ENCODE data around the gene HPSE2.

The HPSE2 gene

GRCh38 chr10:98627711-98628110, 607.9 kb downstream of the HPSE2 start:
- DNase-seq (ENCODE audit: low read depth, low spot score) = no peak
- in situ Hi-C loops (cut with HindIII; ENCODE audit: low sequenced_read_pairs) = no loop called here
- no peak for TF ChIP-seq CTCF (IDR thresholded peaks at IDR 0.05; ENCODE audit: low read depth, low read length)
- H3K4me3 ChIP-seq (ENCODE audit: low read depth, low read length) = no peak overlapping the region

GRCh38 chr10:98624963-98625362, 610.7 kb downstream of the HPSE2 start:
- H3K4me3 ChIP-seq (ENCODE audit: low read depth, low read length) = no peak overlapping the region
- no peak for DNase-seq (ENCODE audit: low read depth, low spot score)

GRCh38 chr10:98623176-98623575, 612.5 kb downstream of the HPSE2 start:
- no peak for DNase-seq (ENCODE audit: low read depth, low spot score)
- no peak for TF ChIP-seq CTCF (IDR thresholded peaks at IDR 0.05; ENCODE audit: low read depth, low read length)
- in situ Hi-C loops (cut with HindIII; ENCODE audit: low sequenced_read_pairs) = no loop called here
- no peak overlapping the region for H3K4me3 ChIP-seq (ENCODE audit: low read depth, low read length)

More at GRCh38 chr10:98624963-98625362, 610.7 kb downstream of the HPSE2 start:
- TF ChIP-seq CTCF (IDR thresholded peaks at IDR 0.05; ENCODE audit: low read depth, low read length) = no peak
- in situ Hi-C loops (cut with HindIII; ENCODE audit: low sequenced_read_pairs) = no loop called here

GRCh38 chr10:98621630-98622029, 614.0 kb downstream of the HPSE2 start:
- no peak for DNase-seq (ENCODE audit: low read depth, low spot score)
- in situ Hi-C loops (cut with HindIII; ENCODE audit: low sequenced_read_pairs) = no loop called here
- no peak overlapping the region for H3K4me3 ChIP-seq (ENCODE audit: low read depth, low read length)
- TF ChIP-seq CTCF (IDR thresholded peaks at IDR 0.05; ENCODE audit: low read depth, low read length) = no peak

GRCh38 chr10:98620503-98620902, 615.1 kb downstream of the HPSE2 start:
- no peak for DNase-seq (ENCODE audit: low read depth, low spot score)
- in situ Hi-C loops (cut with HindIII; ENCODE audit: low sequenced_read_pairs) = no loop called here
- no peak for TF ChIP-seq CTCF (IDR thresholded peaks at IDR 0.05; ENCODE audit: low read depth, low read length)
- no peak overlapping the region for H3K4me3 ChIP-seq (ENCODE audit: low read depth, low read length)

GRCh38 chr10:98619446-98619845, 616.2 kb downstream of the HPSE2 start:
- TF ChIP-seq CTCF (IDR thresholded peaks at IDR 0.05; ENCODE audit: low read depth, low read length) = no peak
- no peak overlapping the region for H3K4me3 ChIP-seq (ENCODE audit: low read depth, low read length)
- in situ Hi-C loops (cut with HindIII; ENCODE audit: low sequenced_read_pairs) = no loop called here
- DNase-seq (ENCODE audit: low read depth, low spot score) = no peak
